Amniotic epithelial cell (primary cell): ENCODE results near the gene MAGEC3.

Source experiments
- DNase-seq: peaks from one replicate; pipeline ENCODE4 v3.0.0-alpha.2; 2010; ENCODE audit warnings: low read depth

MAGEC3 gene

GRCh38 chrX:141945426-141945825 lies 107.3 kb downstream of the MAGEC3 start:
- DNase-seq: no peak

GRCh38 chrX:141947350-141947749 lies 109.2 kb downstream of the MAGEC3 start:
- DNase-seq: no peak
